HEK293 (cell line): ENCODE data around the gene AAK1.
A peak's percentile ranks its signal among the peaks of the same experiment; 100 is the strongest.

Source experiments
- KLF17 ChIP-seq: fragments of 450-650 bp; formaldehyde crosslinking; IDR thresholded peaks from 2 replicates; pipeline ENCODE4 v1.5.1; 2016; ENCODE audit warnings: missing biosample characterization, missing genetic modification characterization
- KLF8 ChIP-seq: fragments of 450-650 bp; formaldehyde crosslinking; IDR thresholded peaks from 2 replicates; pipeline ENCODE4 v1.5.1; 2016; ENCODE audit warnings: missing biosample characterization, missing genetic modification characterization
- KLF9 ChIP-seq: fragments of 450-650 bp; formaldehyde crosslinking; IDR thresholded peaks from 2 replicates; pipeline ENCODE4 v1.5.1; 2016; ENCODE audit warnings: missing biosample characterization, missing genetic modification characterization, low read depth
- OSR2 ChIP-seq: fragments of 450-650 bp; formaldehyde crosslinking; IDR thresholded peaks from 2 replicates; pipeline ENCODE4 v1.5.1; 2016; ENCODE audit warnings: missing biosample characterization, missing genetic modification characterization
- REPIN1 ChIP-seq: fragments of 450-650 bp; formaldehyde crosslinking; IDR thresholded peaks from 2 replicates; pipeline ENCODE4 v1.5.1; 2017; ENCODE audit warnings: missing biosample characterization, missing genetic modification characterization, low read depth
- YY2 ChIP-seq: fragments of 450-650 bp; formaldehyde crosslinking; IDR thresholded peaks from 2 replicates; pipeline ENCODE4 v1.5.1; 2016; ENCODE audit warnings: missing biosample characterization, missing genetic modification characterization
- ZBTB17 ChIP-seq: fragments of 450-650 bp; formaldehyde crosslinking; IDR thresholded peaks from 2 replicates; pipeline ENCODE4 v1.5.1; 2016; ENCODE audit warnings: missing biosample characterization, missing genetic modification characterization
- ZBTB26 ChIP-seq: fragments of 450-650 bp; formaldehyde crosslinking; optimal IDR thresholded peaks from 2 replicates; pipeline ENCODE3; 2016; ENCODE audit warnings: missing biosample characterization, mild to moderate bottlenecking, missing genetic modification characterization
- ZBTB6 ChIP-seq: fragments of 450-650 bp; formaldehyde crosslinking; IDR thresholded peaks from 2 replicates; pipeline ENCODE4 v1.5.1; 2017; ENCODE audit warnings: missing biosample characterization, missing genetic modification characterization
- ZFHX2 ChIP-seq: fragments of 450-650 bp; formaldehyde crosslinking; conservative IDR thresholded peaks from 2 replicates; pipeline ENCODE4 v1.5.1; 2016; ENCODE audit warnings: missing biosample characterization, missing genetic modification characterization
- ZFP37 ChIP-seq: fragments of 450-650 bp; formaldehyde crosslinking; IDR thresholded peaks from 2 replicates; pipeline ENCODE4 v1.5.1; 2016; ENCODE audit warnings: missing biosample characterization, missing genetic modification characterization
- ZNF2 ChIP-seq: fragments of 450-650 bp; formaldehyde crosslinking; IDR thresholded peaks from 2 replicates; pipeline ENCODE4 v1.5.1; 2016; ENCODE audit warnings: missing biosample characterization, missing genetic modification characterization
- ZNF266 ChIP-seq: fragments of 450-650 bp; formaldehyde crosslinking; IDR thresholded peaks from 2 replicates; pipeline ENCODE4 v1.5.1; 2016; ENCODE audit warnings: missing biosample characterization, missing genetic modification characterization, low read depth
- ZNF350 ChIP-seq: fragments of 450-650 bp; formaldehyde crosslinking; IDR thresholded peaks from 2 replicates; pipeline ENCODE4 v1.5.0; 2017; ENCODE audit warnings: missing biosample characterization, mild to moderate bottlenecking, missing genetic modification characterization
- ZNF391 ChIP-seq: fragments of 450-650 bp; formaldehyde crosslinking; IDR thresholded peaks from 2 replicates; pipeline ENCODE4 v1.5.1; 2016; ENCODE audit warnings: low read depth, missing biosample characterization, missing genetic modification characterization, borderline replicate concordance
- ZNF433 ChIP-seq: fragments of 450-650 bp; formaldehyde crosslinking; IDR thresholded peaks from 2 replicates; pipeline ENCODE4 v1.5.1; 2016; ENCODE audit warnings: missing biosample characterization, missing genetic modification characterization, low read depth
- ZNF449 ChIP-seq: fragments of 450-650 bp; formaldehyde crosslinking; IDR thresholded peaks from 2 replicates; pipeline ENCODE4 v1.5.1; 2017; ENCODE audit warnings: missing biosample characterization, mild to moderate bottlenecking, missing genetic modification characterization, moderate library complexity
- ZNF561 ChIP-seq: fragments of 450-650 bp; IDR thresholded peaks from 2 replicates; pipeline ENCODE4 v1.5.1; 2018; ENCODE audit warnings: missing biosample characterization, missing genetic modification characterization, borderline replicate concordance
- ZNF610 ChIP-seq: fragments of 450-650 bp; formaldehyde crosslinking; IDR thresholded peaks from 2 replicates; pipeline ENCODE4 v1.5.1; 2016; ENCODE audit warnings: missing biosample characterization, missing genetic modification characterization, borderline replicate concordance
- ZNF660 ChIP-seq: fragments of 450-650 bp; IDR thresholded peaks from 2 replicates; pipeline ENCODE4 v1.5.1; 2018; ENCODE audit warnings: missing biosample characterization, mild to moderate bottlenecking, missing genetic modification characterization
- ZNF76 ChIP-seq: fragments of 450-650 bp; formaldehyde crosslinking; IDR thresholded peaks from 2 replicates; pipeline ENCODE4; 2016; ENCODE audit warnings: low read depth, missing biosample characterization, missing genetic modification characterization, borderline replicate concordance
- ZSCAN4 ChIP-seq: fragments of 450-650 bp; formaldehyde crosslinking; IDR thresholded peaks from 2 replicates; pipeline ENCODE4 v1.5.1; 2017; ENCODE audit warnings: missing biosample characterization, missing genetic modification characterization
- ZSCAN5A ChIP-seq: fragments of 450-650 bp; formaldehyde crosslinking; IDR thresholded peaks from 2 replicates; pipeline ENCODE4 v1.5.1; 2016; ENCODE audit warnings: missing biosample characterization, missing genetic modification characterization
- TF ChIP-seq, protein P1 (sequence below): fragments of 450-650 bp; formaldehyde crosslinking; conservative IDR thresholded peaks from 2 replicates; pipeline ENCODE4 v1.5.1; 2016; ENCODE audit warnings: low read depth, missing biosample characterization, missing genetic modification characterization
- TF ChIP-seq, protein P2 (sequence below): fragments of 450-650 bp; formaldehyde crosslinking; IDR thresholded peaks from 2 replicates; pipeline ENCODE4 v1.5.1; 2016; ENCODE audit warnings: missing biosample characterization, missing genetic modification characterization

AAK1 gene

DNA sequence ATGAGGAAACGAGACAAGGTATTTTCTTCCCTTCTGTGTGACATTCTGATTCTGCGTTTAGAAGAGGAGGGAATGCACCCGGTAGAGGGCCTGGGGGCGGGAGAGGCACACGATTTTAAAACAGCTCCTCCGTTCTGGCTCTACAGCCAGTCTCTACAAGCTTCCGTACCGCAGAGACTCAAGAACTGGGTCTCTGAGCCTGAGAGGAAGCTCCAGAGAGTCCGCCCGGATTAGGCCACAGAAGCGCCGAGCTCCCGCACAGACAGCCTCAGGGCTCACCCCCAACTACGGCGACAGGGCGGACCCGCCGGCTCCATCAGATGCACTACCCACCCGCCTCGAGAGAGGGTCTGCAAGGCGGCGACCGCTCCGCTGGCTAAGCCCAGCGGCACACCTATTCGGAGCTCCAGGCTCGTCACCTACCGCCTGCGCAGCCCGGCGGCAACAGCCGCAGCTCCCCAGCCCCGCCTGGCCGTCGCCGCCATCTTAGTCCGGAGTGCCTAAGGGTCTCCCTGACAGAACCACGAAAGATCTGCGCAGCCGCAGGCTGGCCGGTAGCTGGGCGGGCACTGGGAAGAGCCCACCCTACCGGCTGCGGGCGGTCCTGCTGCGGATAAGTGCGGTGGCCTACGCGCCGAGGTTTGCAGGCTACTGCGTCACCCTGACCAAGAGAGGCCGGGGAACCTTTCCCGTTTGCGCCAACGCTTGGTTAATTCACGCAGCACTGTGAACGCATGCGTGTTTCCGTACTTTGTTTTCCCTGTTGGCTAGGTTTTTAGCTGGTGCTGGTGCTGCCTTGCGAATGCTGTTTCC is 206.4 kb downstream of the AAK1 start, which contains the start of gene NFU1 (continued):
- TF ChIP-seq ZNF660 (tag by site-specific recombination) (peak; percentile 71), ZSCAN5A (tag by site-specific recombination) (0 out of 2 replicates have a peak, but pooled peaks have one; percentile 44), ZNF266 (tag by site-specific recombination) (no peak), KLF17 (tag by site-specific recombination) (peak; percentile 40; the same call in 1 of the 2 replicates), ZNF350 (tag by site-specific recombination) (no peak), ZBTB17 (peak; percentile 93), ZNF561 (tag by site-specific recombination) (no peak), ZFHX2 (tag by site-specific recombination) (peak; percentile 24; the same call in 1 of the 2 replicates), REPIN1 (tag by site-specific recombination) (0 out of 2 replicates have a peak, but pooled peaks have one; percentile 44), ZNF449 (tag by site-specific recombination) (0 out of 2 replicates have a peak, but pooled peaks have one; percentile 43), ZBTB26 (tag by site-specific recombination) (peak; percentile 44), KLF9 (tag by site-specific recombination) (0 out of 2 replicates have a peak, but pooled peaks have one; percentile 49), ZNF391 (peak; percentile 47; the same call in 1 of the 2 replicates), ZNF610 (tag by site-specific recombination) (no peak), ZFP37 (tag by site-specific recombination) (peak; percentile 96), YY2 (tag by site-specific recombination) (peak; percentile 88), ZSCAN4 (tag by site-specific recombination) (peak; percentile 38; the same call in 1 of the 2 replicates), ZNF433 (tag by site-specific recombination) (no peak), OSR2 (tag by site-specific recombination) (no peak), KLF8 (tag by site-specific recombination) (peak; percentile 79), ZBTB6 (tag by site-specific recombination) (peak; percentile 85), ZNF2 (tag by site-specific recombination) (no peak), ZNF76 (tag by site-specific recombination) (0 out of 2 replicates have a peak, but pooled peaks have one; percentile 39)
- TF ChIP-seq, protein P1, sequence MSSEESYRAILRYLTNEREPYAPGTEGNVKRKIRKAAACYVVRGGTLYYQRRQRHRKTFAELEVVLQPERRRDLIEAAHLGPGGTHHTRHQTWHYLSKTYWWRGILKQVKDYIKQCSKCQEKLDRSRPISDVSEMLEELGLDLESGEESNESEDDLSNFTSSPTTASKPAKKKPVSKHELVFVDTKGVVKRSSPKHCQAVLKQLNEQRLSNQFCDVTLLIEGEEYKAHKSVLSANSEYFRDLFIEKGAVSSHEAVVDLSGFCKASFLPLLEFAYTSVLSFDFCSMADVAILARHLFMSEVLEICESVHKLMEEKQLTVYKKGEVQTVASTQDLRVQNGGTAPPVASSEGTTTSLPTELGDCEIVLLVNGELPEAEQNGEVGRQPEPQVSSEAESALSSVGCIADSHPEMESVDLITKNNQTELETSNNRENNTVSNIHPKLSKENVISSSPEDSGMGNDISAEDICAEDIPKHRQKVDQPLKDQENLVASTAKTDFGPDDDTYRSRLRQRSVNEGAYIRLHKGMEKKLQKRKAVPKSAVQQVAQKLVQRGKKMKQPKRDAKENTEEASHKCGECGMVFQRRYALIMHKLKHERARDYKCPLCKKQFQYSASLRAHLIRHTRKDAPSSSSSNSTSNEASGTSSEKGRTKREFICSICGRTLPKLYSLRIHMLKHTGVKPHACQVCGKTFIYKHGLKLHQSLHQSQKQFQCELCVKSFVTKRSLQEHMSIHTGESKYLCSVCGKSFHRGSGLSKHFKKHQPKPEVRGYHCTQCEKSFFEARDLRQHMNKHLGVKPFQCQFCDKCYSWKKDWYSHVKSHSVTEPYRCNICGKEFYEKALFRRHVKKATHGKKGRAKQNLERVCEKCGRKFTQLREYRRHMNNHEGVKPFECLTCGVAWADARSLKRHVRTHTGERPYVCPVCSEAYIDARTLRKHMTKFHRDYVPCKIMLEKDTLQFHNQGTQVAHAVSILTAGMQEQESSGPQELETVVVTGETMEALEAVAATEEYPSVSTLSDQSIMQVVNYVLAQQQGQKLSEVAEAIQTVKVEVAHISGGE, result peak; percentile 16; the same call in 1 of the 2 replicates
- TF ChIP-seq, protein P2, sequence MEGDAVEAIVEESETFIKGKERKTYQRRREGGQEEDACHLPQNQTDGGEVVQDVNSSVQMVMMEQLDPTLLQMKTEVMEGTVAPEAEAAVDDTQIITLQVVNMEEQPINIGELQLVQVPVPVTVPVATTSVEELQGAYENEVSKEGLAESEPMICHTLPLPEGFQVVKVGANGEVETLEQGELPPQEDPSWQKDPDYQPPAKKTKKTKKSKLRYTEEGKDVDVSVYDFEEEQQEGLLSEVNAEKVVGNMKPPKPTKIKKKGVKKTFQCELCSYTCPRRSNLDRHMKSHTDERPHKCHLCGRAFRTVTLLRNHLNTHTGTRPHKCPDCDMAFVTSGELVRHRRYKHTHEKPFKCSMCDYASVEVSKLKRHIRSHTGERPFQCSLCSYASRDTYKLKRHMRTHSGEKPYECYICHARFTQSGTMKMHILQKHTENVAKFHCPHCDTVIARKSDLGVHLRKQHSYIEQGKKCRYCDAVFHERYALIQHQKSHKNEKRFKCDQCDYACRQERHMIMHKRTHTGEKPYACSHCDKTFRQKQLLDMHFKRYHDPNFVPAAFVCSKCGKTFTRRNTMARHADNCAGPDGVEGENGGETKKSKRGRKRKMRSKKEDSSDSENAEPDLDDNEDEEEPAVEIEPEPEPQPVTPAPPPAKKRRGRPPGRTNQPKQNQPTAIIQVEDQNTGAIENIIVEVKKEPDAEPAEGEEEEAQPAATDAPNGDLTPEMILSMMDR (tag by site-specific recombination), result peak; percentile 87
